Panc1 (cell line): Measurements from ENCODE around the gene CCDC51. TPM values are rescaled to one million over a fixed set of nuclear protein-coding genes. Genes with fewer than 3 reads are reported as not detected.

ENCODE experiments used
- ATAC-seq: fragments of 200-7000 bp; cut with Tn5 transposase; 2 replicates; pipeline ENCODE4 v1.9.1; 2020; ENCODE audit warnings: mild to moderate bottlenecking, moderate library complexity
- BruUV-seq: library from RNA; stranded (reverse); fragments of 400-500 nt; replicated peaks from 2 replicates; lab custom pipeline; 2021; lab: Mats Ljungman, UMichigan
- CTCF ChIA-PET: fragments of 300-600 bp; sonication (Branson Sonifier 250); formaldehyde crosslinking; loops from one replicate; lab custom pipeline; 2022; ENCODE audit warnings: antibody characterized with exemption; lab: Charles Lee
- POLR2A ChIA-PET: fragments of 300-600 bp; sonication (Branson Sonifier 250); formaldehyde crosslinking; loops from one replicate; lab custom pipeline; 2022; ENCODE audit warnings: antibody characterized with exemption; lab: Charles Lee
- DNase-seq: peaks from one replicate; pipeline ENCODE4 v3.0.0-alpha.2; 2010; ENCODE audit warnings: low read depth, low spot score
- H3K27ac ChIP-seq: 2 replicates; pipeline ENCODE4 v1.5.1; 2011; ENCODE audit warnings: mild to moderate bottlenecking, low read length, inconsistent platforms
- H3K27me3 ChIP-seq: fragments of 200-500 bp; sonication (Bioruptor generic); 2 replicates; pipeline ENCODE4 v1.6.0; 2014; ENCODE audit warnings: low read length, inconsistent platforms; ENCODE audit not compliant: control insufficient read depth, insufficient read depth
- H3K36me3 ChIP-seq: fragments of 200-500 bp; sonication (Bioruptor generic); 2 replicates; pipeline ENCODE4 v1.5.1; 2014; ENCODE audit warnings: inconsistent platforms, mild to moderate bottlenecking, low read length, moderate library complexity; ENCODE audit not compliant: control insufficient read depth, insufficient read depth
- H3K4me1 ChIP-seq: 2 replicates; pipeline ENCODE4 v1.5.1; 2011; ENCODE audit warnings: inconsistent platforms, mild to moderate bottlenecking, low read length, moderate library complexity; ENCODE audit not compliant: control insufficient read depth, insufficient read depth
- H3K4me3 ChIP-seq, 2 experiments: 2 replicates each; pipeline ENCODE4 v1.5.1; 2011 to 2012; ENCODE audit warnings: low read depth in 2 of 2, low read length in 2 of 2, mild to moderate bottlenecking in 2 of 2, inconsistent platforms in 1 of 2, moderate library complexity in 1 of 2
- H3K9me3 ChIP-seq: fragments of 200-500 bp; sonication (Bioruptor generic); 2 replicates; pipeline ENCODE4 v1.5.1; 2014; ENCODE audit warnings: low read depth, mild to moderate bottlenecking, inconsistent platforms, low read length, moderate library complexity; ENCODE audit not compliant: control insufficient read depth, insufficient read depth
- CTCF ChIP-seq: fragments of 450-650 bp; IDR thresholded peaks from 2 replicates; pipeline ENCODE4 v1.5.1; 2017; ENCODE audit warnings: mild to moderate bottlenecking
- POLR2AphosphoS5 ChIP-seq: IDR thresholded peaks from 2 replicates; pipeline ENCODE4 v1.6.1; 2012; ENCODE audit warnings: mild to moderate bottlenecking, low read depth, low read length, moderate library complexity
- REST ChIP-seq, 2 experiments: IDR thresholded peaks; 2 replicates each; pipeline ENCODE4 v1.6.1; 2011 to 2012; ENCODE audit warnings: low read depth in 2 of 2, control low read depth in 1 of 2, low read length in 1 of 2, mild to moderate bottlenecking in 1 of 2, moderate library complexity in 1 of 2; ENCODE audit not compliant: insufficient read depth in 1 of 2
- SIN3A ChIP-seq: IDR thresholded peaks from 2 replicates; pipeline ENCODE4 v1.6.1; 2012; ENCODE audit warnings: low read depth, mild to moderate bottlenecking, low read length, moderate library complexity, borderline replicate concordance; ENCODE audit not compliant: insufficient read depth
- TCF7L2 ChIP-seq: IDR thresholded peaks from 2 replicates; pipeline ENCODE4 v1.6.1; 2011; ENCODE audit warnings: mild to moderate bottlenecking, low read depth, low read length, inconsistent platforms
- in situ Hi-C: cut with HindIII; loops from 2 replicates; pipeline ENCODE4 v1.10.0; 2016; ENCODE audit warnings: low sequenced_read_pairs, low pct_unique_long_range_greater_than_20kb
- intact Hi-C: fragments of 100-400 bp; cut with micrococcal nuclease; formaldehyde crosslinking; loops from one replicate; pipeline ENCODE4 v1.10.0; 2022; ENCODE audit not compliant: unreplicated experiment
- total RNA-seq: library from RNA; stranded (reverse); gene quantifications from one replicate; pipeline ENCODE4 v1.2.1, GENCODE V29; 2021; ENCODE audit not compliant: unreplicated experiment

The CCDC51 gene
- total RNA-seq, 1 experiment from 2014 or later: 11.9 TPM

- ATAC-seq (no peak), DNase-seq (no peak)
- TF ChIP-seq TCF7L2 (no peak), REST (IDR thresholded peaks at IDR 0.05; ENCODE audit: insufficient read depth in 1 of 2, low read depth in 2 of 2, low read length in 1 of 2) (no peak), POLR2AphosphoS5 (no peak)
- ChIA-PET CTCF (no interaction called here), POLR2A (no interaction called here)
- no peak overlapping the region for H3K4me3 ChIP-seq
- no peaks in the 10 kb centered on the region; the same call in 1 of the 2 replicates for H3K36me3 ChIP-seq
- no TSS peak for BruUV-seq
- no peak overlapping the region for H3K27ac ChIP-seq
- H3K9me3 ChIP-seq: no peaks in the 10 kb centered on the region
- H3K4me1 ChIP-seq: peaks cover 13% of the 10 kb centered on the region
- intact Hi-C loops (no loop called here), in situ Hi-C loops (no loop called here)
- H3K27me3 ChIP-seq: no peaks in the 10 kb centered on the region
These were observed 30.4 kb upstream of the CCDC51 start for GRCh38 chr3:48470286-48470685.

- ChIA-PET POLR2A (no interaction called here), CTCF (no interaction called here)
- Histone ChIP-seq H3K9me3 (no peaks in the 10 kb centered on the region), H3K27ac (no peak overlapping the region), H3K4me3 (no peak overlapping the region), H3K27me3 (no peaks in the 10 kb centered on the region), H3K4me1 (peaks cover 17% of the 10 kb centered on the region), H3K36me3 (no peaks in the 10 kb centered on the region; the same call in 1 of the 2 replicates)
- no TSS peak for BruUV-seq
- no peak for TF ChIP-seq TCF7L2
- TF ChIP-seq POLR2AphosphoS5: no peak
- no peak for TF ChIP-seq CTCF
- no peak for TF ChIP-seq REST (IDR thresholded peaks at IDR 0.05; ENCODE audit: insufficient read depth in 1 of 2, low read depth in 2 of 2, low read length in 1 of 2)
- TF ChIP-seq SIN3A: no peak
- DNase-seq (no peak), ATAC-seq (no peak)
- in situ Hi-C loops: no loop called here
- intact Hi-C loops: loop anchor here (5.0 kb wide), 1 partner anchor 78 kb away; no protein-coding TSS in a partner anchor
These were observed 29.4 kb upstream of the CCDC51 start for GRCh38 chr3:48469046-48469915.
